Measurements from ENCODE around the gene ZNF518A. TPM values are rescaled to one million over a fixed set of nuclear protein-coding genes. Genes with fewer than 3 reads are reported as not detected.
"Not testable (repeated sequence)": the region's sequence is repeated elsewhere in the genome, so short reads cannot be mapped to it uniquely, and the experiment has no call there.

The ZNF518A gene
- polyA plus RNA-seq, 3 donors, result 3.3 to 3.6 (median 3.3) TPM

DNA sequence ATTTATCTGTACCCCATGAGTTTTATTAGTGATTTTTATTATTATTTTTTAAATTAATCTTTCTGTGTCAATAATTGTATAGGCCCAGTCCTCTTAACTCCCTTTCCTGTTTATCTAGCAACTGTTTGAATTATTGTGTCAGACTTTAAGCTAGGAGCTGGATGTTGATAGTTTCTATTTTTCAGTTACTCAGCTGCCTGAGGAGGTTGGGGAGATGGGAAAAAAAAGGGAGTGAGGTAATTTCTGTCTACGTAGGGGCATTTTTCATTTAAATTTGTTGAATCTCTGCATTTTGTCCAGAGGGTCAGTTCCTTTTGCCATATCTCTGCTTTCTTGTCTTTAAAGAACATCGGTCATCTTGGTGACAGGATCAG is 5.0 kb upstream of the ZNF518A start:
- no peak overlapping the region for H3K27ac ChIP-seq (ENCODE audit: low read depth, low read length)
- 58 to 84% (median 75%) methylated on average over 2 of the region's 2 CpGs for WGBS, 3 donors

DNA sequence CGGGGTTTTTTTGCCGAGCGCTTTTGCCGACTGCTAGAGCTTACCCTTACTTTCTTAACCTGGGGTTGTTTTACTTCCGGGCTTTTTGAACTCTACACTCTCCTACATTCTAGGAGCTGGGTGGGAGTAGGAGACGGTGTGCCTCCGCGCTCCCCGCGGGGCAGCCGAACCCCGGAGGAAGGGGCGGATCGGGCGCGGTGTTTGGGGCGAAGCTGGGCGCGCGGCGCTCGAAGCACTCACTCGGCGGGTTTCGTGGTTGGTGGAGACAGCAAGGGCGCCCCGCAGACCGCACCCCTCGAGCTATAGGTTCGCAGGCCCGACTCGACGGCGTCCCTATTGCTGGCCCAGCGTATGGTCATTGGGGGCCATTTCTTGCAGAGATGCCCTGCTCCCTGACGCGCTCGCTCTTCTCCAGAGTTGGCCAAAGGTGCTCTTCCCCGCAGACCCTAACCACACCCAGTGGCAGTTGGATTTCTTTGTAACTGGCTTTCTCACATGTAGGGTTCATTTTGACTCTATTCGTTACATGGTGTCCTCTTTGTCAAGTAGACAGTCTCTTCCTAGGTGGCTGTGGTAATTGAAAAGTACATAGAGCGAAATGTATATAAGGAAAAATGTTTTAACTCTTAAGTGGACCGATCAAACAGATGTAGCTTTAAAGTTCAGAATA is 364 bp downstream of the ZNF518A start:
- 0 to 1% (median 1%) methylated on average over 42 of the region's 42 CpGs for WGBS, 3 donors
- peak overlapping the region; percentile 84 for H3K27ac ChIP-seq (ENCODE audit: low read depth, low read length)

DNA sequence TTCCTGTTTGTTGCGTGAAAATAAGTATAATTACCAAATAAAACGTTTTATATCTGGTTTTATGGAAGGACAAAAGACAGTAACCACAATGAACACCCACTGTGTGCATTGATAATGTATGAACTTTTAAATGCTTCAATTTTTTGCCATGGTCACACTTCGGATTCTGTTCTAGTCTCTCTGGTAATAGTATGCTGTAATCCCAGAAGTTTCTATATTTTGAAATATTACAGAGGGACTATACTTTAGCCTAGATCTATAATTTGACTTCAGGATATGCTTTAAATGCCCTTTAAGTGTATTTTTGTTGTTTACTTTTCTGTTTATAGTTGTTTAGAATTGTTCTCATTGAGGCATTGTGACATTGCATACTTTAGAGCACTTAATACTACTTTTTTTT is 1.5 kb downstream of the ZNF518A start:
- 53 to 63% (median 60%) methylated on average over 3 of the region's 3 CpGs for WGBS, 3 donors
- no peak overlapping the region for H3K27ac ChIP-seq (ENCODE audit: low read depth, low read length)

DNA sequence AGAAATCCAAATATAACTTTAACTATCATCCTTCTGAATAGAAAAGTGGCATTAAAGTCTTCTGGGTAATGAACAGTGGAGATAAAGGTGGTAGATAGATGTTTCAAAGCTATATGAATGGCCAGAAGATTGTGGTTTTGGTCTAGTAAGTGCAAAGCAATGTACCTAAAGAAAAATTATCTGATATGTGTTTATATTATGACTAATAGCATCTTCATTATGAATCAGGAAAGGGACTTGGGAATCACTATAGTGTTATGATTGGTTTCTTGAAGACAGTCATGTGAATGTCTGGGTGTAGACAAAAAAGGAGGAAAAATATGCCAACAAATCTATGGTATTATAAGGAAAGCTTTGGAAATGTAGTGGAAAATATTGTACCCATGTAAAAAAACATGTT is 3.0 kb downstream of the ZNF518A start:
- no peak overlapping the region for H3K27ac ChIP-seq (ENCODE audit: low read depth, low read length)

DNA sequence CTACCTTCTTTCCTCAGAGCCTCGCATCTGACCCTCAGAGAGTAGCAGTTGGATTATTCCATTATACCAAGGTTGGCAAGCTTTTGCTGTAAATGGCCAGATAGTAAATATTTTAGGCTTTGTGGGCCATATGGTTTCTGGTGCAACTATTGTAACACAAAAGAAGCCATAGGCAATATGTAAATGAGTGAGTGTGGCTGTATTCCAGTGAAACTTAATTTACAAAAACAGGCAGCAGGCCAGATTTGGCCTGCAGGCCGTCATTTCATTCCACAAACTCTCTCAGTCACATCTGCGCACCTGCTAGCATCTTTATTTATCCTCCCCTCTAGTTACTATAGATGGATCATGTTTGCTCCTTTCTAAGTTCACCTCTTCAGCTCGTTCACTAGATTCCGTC is 6.7 kb downstream of the ZNF518A start:
- 95 to 98% (median 97%) methylated on average over 5 of the region's 5 CpGs for WGBS, 3 donors
- no peak overlapping the region for H3K27ac ChIP-seq (ENCODE audit: low read depth, low read length)

DNA sequence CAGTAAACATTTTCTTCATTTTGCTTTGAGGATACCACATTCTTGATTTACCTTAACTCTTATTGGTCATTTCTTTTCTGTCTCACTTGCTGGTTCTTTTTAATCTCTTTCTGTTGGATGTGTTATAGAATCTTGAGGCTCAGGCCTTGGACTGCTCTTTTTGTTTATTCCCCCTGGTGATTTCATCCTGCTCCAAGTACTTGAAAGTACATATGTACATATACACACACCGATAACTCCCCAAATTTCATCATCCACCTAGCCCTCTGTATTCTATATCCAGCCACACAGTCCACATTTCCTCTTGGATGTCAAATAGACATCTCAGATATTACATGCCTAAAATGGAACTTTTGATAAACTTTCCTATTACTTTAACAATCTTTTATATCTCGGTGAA is 7.5 kb downstream of the ZNF518A start:
- 95 to 97% (median 95%) methylated on average over 2 of the region's 2 CpGs for WGBS, 3 donors
- H3K27ac ChIP-seq (ENCODE audit: low read depth, low read length), result no peak overlapping the region

DNA sequence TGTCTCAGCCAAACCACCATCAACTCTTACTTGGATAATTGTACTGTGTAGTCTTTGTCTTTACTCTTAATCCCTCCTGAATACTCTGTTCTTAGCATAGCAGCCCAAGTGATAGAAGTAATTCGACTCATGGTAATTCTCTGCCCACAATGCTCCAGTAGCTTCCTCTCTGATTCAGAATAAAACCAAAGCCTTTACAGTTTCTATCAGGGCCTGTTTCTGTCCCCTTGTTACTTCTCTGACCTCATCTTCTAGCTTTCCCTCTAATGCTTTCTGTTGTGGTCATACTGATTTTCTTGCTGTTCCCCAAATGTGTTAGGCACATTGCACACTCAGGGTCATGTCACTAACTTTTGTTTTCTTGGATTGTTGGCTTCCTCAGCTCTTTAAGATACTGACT is 8.0 kb downstream of the ZNF518A start:
- WGBS, 3 donors, result 85 to 92% (median 89%) methylated on average over 1 of the region's 1 CpG
- H3K27ac ChIP-seq (ENCODE audit: low read depth, low read length), result no peak overlapping the region

DNA sequence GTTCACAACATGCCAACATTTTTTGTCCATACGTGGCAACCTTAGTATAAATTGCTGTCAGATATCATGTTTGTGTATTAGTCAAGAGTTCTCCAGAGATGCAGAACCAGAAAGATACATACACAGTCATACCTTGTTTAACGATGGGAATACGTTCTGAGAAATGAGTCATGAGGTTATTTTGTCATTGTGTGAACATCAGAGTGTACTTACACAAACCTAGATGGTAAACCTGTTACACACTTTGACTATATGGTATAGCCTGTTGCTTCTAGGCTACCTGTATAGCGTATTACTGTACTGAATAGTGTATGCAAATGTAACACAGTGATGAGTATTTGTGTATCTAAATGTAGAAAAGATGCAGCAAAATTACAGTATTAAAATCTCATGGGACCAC is 22.3 kb downstream of the ZNF518A start:
- WGBS, 3 donors, result 92 to 97% (median 93%) methylated on average over 4 of the region's 4 CpGs
- no peak overlapping the region for H3K27ac ChIP-seq (ENCODE audit: low read depth, low read length)

DNA sequence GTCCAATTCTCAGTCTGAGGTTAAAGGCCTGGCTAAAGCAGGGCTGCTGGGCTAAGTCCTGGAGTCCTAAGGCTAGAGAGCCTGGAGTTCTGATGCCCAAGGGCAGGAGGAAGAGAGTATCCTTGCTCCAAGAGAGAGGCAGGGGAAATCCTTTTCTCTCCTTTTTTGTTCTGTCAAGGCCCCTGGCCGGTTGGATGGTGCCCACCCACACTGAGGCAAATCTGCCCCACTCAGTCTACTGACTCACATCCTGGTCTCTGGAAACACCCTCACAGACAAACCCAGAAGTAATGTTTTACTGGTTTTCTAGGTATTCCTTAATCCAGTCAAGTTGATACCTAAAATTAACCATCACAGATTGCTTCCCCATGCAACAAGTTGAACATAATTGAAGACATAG is 23.0 kb downstream of the ZNF518A start:
- 83 to 100% (median 90%) methylated on average over 1 of the region's 1 CpG for WGBS, 3 donors
- H3K27ac ChIP-seq (ENCODE audit: low read depth, low read length), result no peak overlapping the region

DNA sequence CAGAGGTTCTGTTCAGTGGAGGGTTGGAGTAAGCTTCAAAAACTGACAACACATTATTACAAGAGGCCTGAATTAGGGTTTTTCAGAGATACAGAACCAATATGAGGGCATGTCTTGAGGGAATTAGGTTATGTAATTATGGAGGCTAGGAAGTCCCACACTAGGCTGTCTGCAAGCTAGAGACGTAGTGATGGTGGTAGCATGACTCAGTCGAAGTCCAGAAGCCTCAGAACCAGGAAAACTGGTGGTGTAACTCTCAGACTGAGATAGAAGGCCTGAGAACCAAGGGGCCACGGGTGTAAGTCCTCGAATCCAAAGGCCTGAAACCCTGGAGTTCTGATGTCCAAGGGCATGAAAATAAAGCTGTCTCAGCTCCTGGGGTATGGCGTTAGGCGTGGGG is 35.6 kb downstream of the ZNF518A start:
- no peak overlapping the region for H3K27ac ChIP-seq (ENCODE audit: low read depth, low read length)
- WGBS, 3 donors, result 94 to 97% (median 94%) methylated on average over 6 of the region's 6 CpGs

DNA sequence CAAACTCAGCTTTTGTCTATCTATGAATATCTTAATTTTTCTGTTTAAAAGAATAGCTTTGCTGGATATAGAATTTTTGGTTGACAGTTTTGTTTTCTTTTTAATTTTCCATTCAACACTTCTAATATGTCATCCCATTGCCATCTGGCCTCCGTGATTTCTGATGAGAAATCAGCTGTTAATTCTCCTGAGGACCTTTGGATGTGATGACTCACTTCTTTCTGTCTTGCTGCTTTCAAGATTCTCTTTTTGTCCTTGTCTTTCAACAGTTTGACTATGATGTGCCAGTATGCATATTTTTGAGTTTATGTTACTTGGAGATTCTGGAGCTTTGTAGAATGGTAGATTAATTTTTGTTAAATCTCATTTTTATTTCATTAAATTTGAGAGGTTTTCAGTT is 38.4 kb downstream of the ZNF518A start:
- WGBS, 3 donors, result 70 to 97% (median 82%) methylated on average over 1 of the region's 1 CpG
- H3K27ac ChIP-seq (ENCODE audit: low read depth, low read length), result no peak overlapping the region

DNA sequence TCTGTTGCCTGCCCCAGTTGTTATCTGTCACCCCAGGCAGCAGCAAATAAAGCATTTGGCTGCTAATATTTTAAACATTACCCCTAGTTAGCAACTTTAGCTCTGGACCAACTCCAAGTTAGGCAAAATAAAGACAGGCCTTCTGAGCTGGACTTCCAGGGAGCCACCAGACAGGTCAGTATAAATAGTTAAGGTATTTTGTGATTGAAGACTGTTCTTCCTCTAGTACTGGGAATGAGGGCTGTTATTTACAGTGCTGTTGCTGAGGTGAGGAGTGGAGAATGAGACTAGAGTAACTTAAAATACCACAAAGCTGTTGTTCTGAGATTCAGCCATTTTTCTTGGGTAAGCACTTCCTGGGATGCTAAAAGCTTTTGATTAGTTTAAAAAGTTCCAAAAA is 40.1 kb downstream of the ZNF518A start:
- H3K27ac ChIP-seq (ENCODE audit: low read depth, low read length), result no peak overlapping the region

DNA sequence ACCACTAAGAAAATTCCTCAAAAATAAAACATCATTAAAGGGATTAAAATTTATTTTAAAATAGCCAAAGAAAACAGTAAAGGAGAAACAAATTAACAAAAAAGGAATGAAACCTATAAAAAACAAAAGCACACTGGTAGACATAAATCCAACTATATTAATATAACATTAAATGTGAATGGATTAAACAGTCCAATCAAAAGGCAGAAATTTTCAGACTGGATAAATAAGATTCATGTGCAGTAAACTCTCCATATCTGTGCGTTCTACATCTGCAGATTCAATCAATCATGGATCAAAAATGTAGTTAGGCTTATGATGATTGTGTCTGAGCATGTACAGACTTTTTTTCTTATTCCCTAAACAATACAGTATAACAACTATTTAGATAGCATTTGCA is 42.6 kb downstream of the ZNF518A start:
- 95 to 99% (median 98%) methylated on average over 1 of the region's 1 CpG for WGBS, 3 donors

DNA sequence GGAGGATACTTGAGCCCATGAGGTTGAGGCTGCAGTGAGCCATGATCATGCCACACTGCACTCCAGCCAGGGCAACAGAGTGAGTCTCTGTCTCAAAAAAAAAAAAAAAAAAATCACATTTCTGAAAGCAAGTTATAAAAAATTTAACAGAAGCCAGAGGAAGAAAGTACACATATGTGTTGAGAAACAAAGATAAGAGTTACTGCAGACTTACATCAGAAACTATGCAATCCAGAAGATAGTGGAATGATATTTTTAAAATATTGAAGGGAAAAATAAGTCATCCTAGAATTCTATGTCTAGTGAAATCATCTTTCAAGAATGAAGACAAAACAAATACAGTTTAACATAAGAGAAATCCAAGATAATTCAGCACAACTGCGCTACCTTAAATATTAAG is 46.9 kb downstream of the ZNF518A start:
- no peak overlapping the region for H3K27ac ChIP-seq (ENCODE audit: low read depth, low read length)
- WGBS, 3 donors, result 98 to 100% (median 99%) methylated on average over 1 of the region's 1 CpG

More for the DNA sequence above, 42.6 kb downstream of the ZNF518A start:
- H3K27ac ChIP-seq (ENCODE audit: low read depth, low read length), result no peak overlapping the region

DNA sequence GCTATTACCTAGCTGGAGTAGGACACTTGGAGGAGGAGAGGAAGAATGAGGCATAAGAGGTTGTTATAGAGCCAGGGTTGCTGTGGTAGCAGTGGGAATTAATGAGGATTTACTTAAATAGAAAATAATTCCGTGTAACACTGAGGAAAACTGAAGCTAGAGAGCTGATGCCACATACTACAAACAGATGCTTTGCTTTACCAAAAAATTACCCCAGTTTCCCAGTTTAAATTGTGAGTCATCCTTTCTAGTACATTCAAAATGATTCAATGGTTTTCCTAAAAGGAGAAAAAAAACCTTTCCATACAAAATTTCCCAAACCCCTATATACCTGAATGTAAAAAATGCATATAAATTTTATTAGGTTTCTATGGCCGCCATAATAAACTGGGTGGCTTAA is 58.3 kb downstream of the ZNF518A start:
- 84 to 93% (median 90%) methylated on average over 2 of the region's 2 CpGs for WGBS, 3 donors
- no peak overlapping the region for H3K27ac ChIP-seq (ENCODE audit: low read depth, low read length)

DNA sequence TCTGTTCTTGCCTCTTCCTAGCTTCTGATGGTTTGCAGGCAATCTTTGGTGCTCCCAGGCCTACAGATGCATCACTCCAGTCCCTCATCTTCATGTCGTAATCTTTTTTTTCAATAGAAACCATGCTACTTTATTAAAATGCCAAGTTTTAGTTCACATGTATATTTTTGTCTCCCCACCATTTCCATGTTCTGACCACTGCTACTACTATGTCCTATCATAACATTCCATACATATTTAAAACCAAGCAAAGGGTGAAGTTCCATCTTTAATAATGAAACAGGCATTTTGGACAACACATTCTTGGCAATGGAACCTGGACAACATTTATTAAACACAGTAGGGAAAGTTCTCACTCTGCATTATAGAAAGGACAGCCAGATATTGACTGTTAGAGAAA is 58.8 kb downstream of the ZNF518A start:
- no peak overlapping the region for H3K27ac ChIP-seq (ENCODE audit: low read depth, low read length)
- 76 to 79% (median 76%) methylated on average over 1 of the region's 1 CpG for WGBS, 3 donors

DNA sequence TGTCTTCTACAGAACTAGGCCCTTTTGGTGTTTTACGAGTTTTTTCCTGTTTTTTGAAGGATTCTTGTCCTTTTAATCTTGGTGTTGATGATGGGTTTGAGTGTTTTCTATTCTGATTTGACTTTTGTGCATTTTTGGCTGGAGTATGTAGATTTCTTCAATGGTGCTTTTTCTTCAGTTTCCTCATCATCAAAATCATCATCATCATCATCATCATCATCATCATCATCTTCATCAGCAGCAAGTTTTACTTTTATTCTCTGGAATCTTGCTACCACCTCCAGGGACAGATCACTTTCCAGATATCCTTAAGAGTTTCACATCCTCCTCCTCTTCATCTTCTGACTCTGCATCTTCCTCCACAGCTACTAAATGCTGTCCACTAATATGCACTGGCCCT is 59.4 kb downstream of the ZNF518A start:
- WGBS, 3 donors, result 73 to 82% (median 82%) methylated on average over 1 of the region's 1 CpG
- H3K27ac ChIP-seq (ENCODE audit: low read depth, low read length), result not testable (repeated sequence)

DNA sequence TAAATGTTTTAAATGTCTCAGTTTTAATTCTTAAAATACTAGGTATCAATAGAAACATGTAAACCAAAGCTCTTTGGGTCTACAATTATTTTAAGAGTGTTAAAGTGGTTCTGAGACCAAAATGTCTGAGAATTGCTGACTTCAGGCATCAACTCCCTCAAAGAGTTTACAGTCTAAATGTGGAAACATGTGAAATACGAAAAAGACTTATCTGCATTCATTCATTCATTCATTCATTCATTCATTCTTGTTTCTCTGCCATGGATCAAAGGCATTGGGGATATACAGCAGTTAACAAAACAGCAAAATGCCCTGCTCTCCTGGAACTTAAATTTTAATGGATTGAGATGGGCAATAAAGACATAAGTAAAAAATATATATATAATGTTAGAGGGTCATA is 71.4 kb downstream of the ZNF518A start:
- 31 to 87% (median 33%) methylated on average over 1 of the region's 1 CpG for WGBS, 3 donors
- H3K27ac ChIP-seq (ENCODE audit: low read depth, low read length), result no peak overlapping the region

DNA sequence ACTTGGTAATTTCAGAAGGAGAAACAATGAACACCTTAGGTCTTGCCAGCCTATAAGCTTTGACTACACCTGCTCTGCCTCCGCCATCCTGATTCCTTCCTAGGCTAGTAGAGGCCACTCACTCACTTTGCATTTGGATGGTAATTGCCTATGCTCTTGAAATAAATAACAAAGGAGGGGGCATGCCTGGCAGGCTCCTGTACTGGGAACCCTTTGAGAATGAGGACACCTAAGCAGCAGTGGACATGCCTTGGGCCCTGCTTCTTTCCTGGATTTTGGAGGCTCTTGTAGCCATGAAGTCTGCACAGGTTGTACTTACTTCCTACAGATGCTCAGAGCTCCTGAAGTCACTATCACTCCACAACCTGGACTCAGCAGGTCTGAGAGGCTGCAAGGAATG is 75.5 kb downstream of the ZNF518A start:
- H3K27ac ChIP-seq (ENCODE audit: low read depth, low read length), result no peak overlapping the region
- WGBS, 3 donors, result 89 to 100% (median 97%) methylated on average over 1 of the region's 1 CpG

DNA sequence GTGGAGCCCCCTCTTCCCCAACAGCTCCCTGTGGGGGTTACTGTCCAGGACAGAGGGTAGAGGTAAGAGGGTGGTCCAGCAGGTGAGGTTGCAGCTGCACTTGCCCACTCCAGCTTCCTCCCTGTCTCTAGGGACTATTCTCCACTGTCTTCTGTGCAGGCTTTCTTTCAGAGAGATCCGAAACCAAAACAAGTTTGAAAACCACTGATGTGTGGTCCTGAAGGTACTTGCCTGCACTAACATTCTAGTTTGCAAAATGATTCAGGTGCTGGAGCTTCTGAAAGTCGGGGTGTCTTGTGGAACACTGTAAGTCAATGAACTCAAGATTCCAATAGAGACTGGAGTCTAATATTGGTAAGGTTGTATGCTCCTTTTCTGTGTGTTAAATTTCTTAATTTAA is 78.2 kb downstream of the ZNF518A start:
- H3K27ac ChIP-seq (ENCODE audit: low read depth, low read length), result no peak overlapping the region
- WGBS, 3 donors, result 83 to 91% (median 83%) methylated on average over 2 of the region's 2 CpGs

DNA sequence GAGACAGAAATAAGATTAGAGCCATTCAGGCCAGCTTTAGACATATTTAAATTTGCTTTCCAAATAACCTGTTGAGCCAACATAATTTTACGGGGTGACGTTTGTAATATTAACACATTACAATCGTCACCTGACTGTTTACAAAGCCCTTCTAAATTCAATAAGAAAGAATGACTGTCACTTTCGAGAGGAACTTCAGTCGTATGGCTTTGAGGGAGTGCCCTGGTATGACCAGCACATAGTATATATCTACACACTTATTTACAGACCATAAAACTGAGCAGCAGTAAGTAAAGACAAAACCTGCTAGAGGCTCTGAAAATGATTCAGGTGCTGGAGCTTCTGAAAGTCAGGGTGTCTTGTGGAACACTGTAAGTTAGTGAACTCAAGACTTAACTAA is 78.8 kb downstream of the ZNF518A start:
- no peak overlapping the region for H3K27ac ChIP-seq (ENCODE audit: low read depth, low read length)
- 67 to 77% (median 72%) methylated on average over 5 of the region's 5 CpGs for WGBS, 3 donors

Measured in adipose tissue (tissue), 3 donors.